GM19239 (cell line): ENCODE results near the gene C1RL.
"Not testable (repeated sequence)": the region's sequence is repeated elsewhere in the genome, so short reads cannot be mapped to it uniquely, and the experiment has no call there.

Experiments used
- DNase-seq: peaks from one replicate; pipeline ENCODE4 v3.0.0; 2011; ENCODE audit warnings: low spot score; ENCODE audit not compliant: insufficient read length
- FAIRE-seq: peaks from 2 replicates; lab custom pipeline; 2011; peaks lifted over from hg19 to GRCh38; lab: Jason Lieb, UNC

C1RL gene

GRCh38 chr12:7116916-7117315 is 7.9 kb upstream of the C1RL start:
- FAIRE-seq (no peak), DNase-seq (no peak)

GRCh38 chr12:7116196-7116595 is 7.2 kb upstream of the C1RL start:
- FAIRE-seq = no peak
- DNase-seq = no peak

- DNase-seq (no peak), FAIRE-seq (no peak)
These were observed 5.8 kb upstream of the C1RL start for GRCh38 chr12:7114851-7115250.

- FAIRE-seq (no peak), DNase-seq (no peak)
These were observed 5.0 kb upstream of the C1RL start for GRCh38 chr12:7114008-7114407.

- peak; percentile 60 for DNase-seq
- peak; percentile 91 for FAIRE-seq
These were observed 4.4 kb upstream of the C1RL start for GRCh38 chr12:7113389-7113871.

- FAIRE-seq = no peak
These were observed 3.0 kb upstream of the C1RL start for GRCh38 chr12:7112041-7112440.

GRCh38 chr12:7110661-7111060 is 1.6 kb upstream of the C1RL start:
- FAIRE-seq (no peak), DNase-seq (no peak)

More at GRCh38 chr12:7112041-7112440, 3.0 kb upstream of the C1RL start:
- no peak for DNase-seq

- no peak for FAIRE-seq
- DNase-seq = no peak
These were observed 532 bp upstream of the C1RL start for GRCh38 chr12:7109572-7109920.

- peak; percentile 98 for FAIRE-seq
- peak; percentile 81 for DNase-seq
These were observed 815 bp downstream of the C1RL start for GRCh38 chr12:7108003-7108795.

- FAIRE-seq (peak; percentile 64), DNase-seq (no peak)
These were observed 1.4 kb downstream of the C1RL start for GRCh38 chr12:7107636-7108002.

- FAIRE-seq, DNase-seq: not testable (repeated sequence)
These were observed 1.8 kb downstream of the C1RL start for GRCh38 chr12:7107181-7107580.

GRCh38 chr12:7106082-7106481 is 2.9 kb downstream of the C1RL start:
- FAIRE-seq (no peak), DNase-seq (no peak)

GRCh38 chr12:7103837-7104584 is 5.0 kb downstream of the C1RL start:
- no peak for FAIRE-seq
- DNase-seq = no peak

GRCh38 chr12:7102582-7102981 is 6.4 kb downstream of the C1RL start:
- no peak for FAIRE-seq
- no peak for DNase-seq

- DNase-seq (no peak), FAIRE-seq (no peak)
These were observed 7.3 kb downstream of the C1RL start for GRCh38 chr12:7101694-7102131.

- DNase-seq (no peak), FAIRE-seq (no peak)
These were observed 7.8 kb downstream of the C1RL start for GRCh38 chr12:7101047-7101693.

- no peak for FAIRE-seq
- no peak for DNase-seq
These were observed 8.8 kb downstream of the C1RL start for GRCh38 chr12:7100239-7100638.

- DNase-seq (no peak), FAIRE-seq (no peak)
These were observed 9.6 kb downstream of the C1RL start for GRCh38 chr12:7099290-7099996.

- no peak for DNase-seq
- FAIRE-seq = no peak
These were observed 12.0 kb downstream of the C1RL start for GRCh38 chr12:7096979-7097378.
